Neural progenitor cell (in vitro differentiated cells): ENCODE results near the gene KLK7. TPM values are rescaled to one million over a fixed set of nuclear protein-coding genes. Genes with fewer than 3 reads are reported as not detected.

ENCODE experiments used
- DNase-seq: peaks from one replicate; pipeline ENCODE4 v3.0.0-alpha.2; 2016; ENCODE audit warnings: low spot score
- H2AFZ ChIP-seq: fragments of 200-600 bp; sonication (generic); replicated peaks from 2 replicates; pipeline ENCODE4 v1.6.1; 2016; ENCODE audit warnings: antibody characterized with exemption
- H3F3A ChIP-seq: fragments of 200-600 bp; sonication (generic); 2 replicates; pipeline ENCODE4 v1.6.1; 2016; ENCODE audit warnings: antibody characterized with exemption, low read depth
- H3K27ac ChIP-seq: fragments of 200-600 bp; sonication (generic); 2 replicates; pipeline ENCODE4 v1.5.1; 2016; ENCODE audit warnings: mild to moderate bottlenecking
- H3K27me3 ChIP-seq: fragments of 200-600 bp; sonication (generic); 2 replicates; pipeline ENCODE4 v1.6.1; 2016; ENCODE audit warnings: mild to moderate bottlenecking, moderate library complexity
- H3K36me3 ChIP-seq: fragments of 200-600 bp; sonication (generic); 2 replicates; pipeline ENCODE4 v1.5.1; 2016
- H3K4me1 ChIP-seq: fragments of 200-600 bp; sonication (generic); 2 replicates; pipeline ENCODE4 v1.6.1; 2016; ENCODE audit warnings: mixed run types
- H3K4me2 ChIP-seq: fragments of 200-600 bp; sonication (generic); 2 replicates; pipeline ENCODE4 v1.6.1; 2016
- H3K4me3 ChIP-seq: fragments of 200-600 bp; sonication (generic); 2 replicates; pipeline ENCODE4 v1.5.1; 2016
- H3K79me2 ChIP-seq: fragments of 200-600 bp; sonication (generic); 2 replicates; pipeline ENCODE4 v1.6.1; 2016; ENCODE audit warnings: low read depth
- H3K9ac ChIP-seq: fragments of 200-600 bp; sonication (generic); 2 replicates; pipeline ENCODE4 v1.6.1; 2016
- H3K9me3 ChIP-seq: fragments of 200-600 bp; sonication (generic); 2 replicates; pipeline ENCODE4 v1.5.1; 2016; ENCODE audit warnings: low read depth
- H4K20me1 ChIP-seq: fragments of 200-600 bp; sonication (generic); 2 replicates; pipeline ENCODE4 v1.6.1; 2016; ENCODE audit warnings: low read depth
- H3K27ac Mint-ChIP-seq: 3 replicates; pipeline ENCODE4 v1.8.0; 2021; ENCODE audit warnings: mixed read lengths
- H3K27me3 Mint-ChIP-seq: 2 replicates; pipeline ENCODE4 v1.8.0; 2022; ENCODE audit warnings: low read depth, mild to moderate bottlenecking, inconsistent platforms, moderate library complexity, mixed read lengths; ENCODE audit not compliant: insufficient read depth
- H3K36me3 Mint-ChIP-seq: 3 replicates; pipeline ENCODE4 v1.8.0; 2021; ENCODE audit warnings: mixed read lengths
- H3K4me1 Mint-ChIP-seq: 3 replicates; pipeline ENCODE4 v1.8.0; 2021; ENCODE audit warnings: mixed read lengths
- H3K4me3 Mint-ChIP-seq: 3 replicates; pipeline ENCODE4 v1.8.0; 2021; ENCODE audit warnings: mild to moderate bottlenecking, moderate library complexity, mixed read lengths
- H3K9me3 Mint-ChIP-seq: 3 replicates; pipeline ENCODE4 v1.8.0; 2020; ENCODE audit warnings: mixed read lengths
- CTCF ChIP-seq: fragments of 200-600 bp; sonication (generic); IDR thresholded peaks from 2 replicates; pipeline ENCODE4 v1.5.1; 2017; ENCODE audit warnings: antibody characterized with exemption, mild to moderate bottlenecking
- EZH2 ChIP-seq: fragments of 200-600 bp; sonication (generic); IDR thresholded peaks from 2 replicates; pipeline ENCODE4 v1.6.1; 2017; ENCODE audit warnings: antibody characterized with exemption, mild to moderate bottlenecking, moderate library complexity
- EZH2phosphoT487 ChIP-seq: fragments of 200-600 bp; sonication (generic); IDR thresholded peaks from 2 replicates; pipeline ENCODE4 v1.6.1; 2017; ENCODE audit warnings: antibody characterized with exemption
- total RNA-seq: library from RNA; depleted of rRNA; stranded (reverse); fragments of >200 nt; gene quantifications from 2 replicates; pipeline ENCODE4 v1.2.3, GENCODE V29; 2015; ENCODE audit warnings: low replicate concordance

Gene KLK7
- total RNA-seq, 1 donor from 2014 or later = 0.36 TPM

GRCh38 chr19:51022526-51022925 is 38.8 kb upstream of the KLK7 start:
- H3K27me3 Mint-ChIP-seq = peaks cover 41% of the 10 kb centered on the region
- H3K4me2 ChIP-seq = no peak overlapping the region
- TF ChIP-seq EZH2phosphoT487 = no peak
- no peak for TF ChIP-seq CTCF
- no peak for TF ChIP-seq EZH2

GRCh38 chr19:51020988-51021651 is 37.4 kb upstream of the KLK7 start:
- peaks cover 7% of the 10 kb centered on the region for H4K20me1 ChIP-seq
- no peak overlapping the region for H3K27ac ChIP-seq
- Mint-ChIP-seq H3K4me1 (peaks cover 7% of the 10 kb centered on the region), H3K4me3 (no peak overlapping the region), H3K36me3 (no peaks in the 10 kb centered on the region), H3K9me3 (peaks cover 10% of the 10 kb centered on the region), H3K27me3 (peaks cover 52% of the 10 kb centered on the region), H3K27ac (no peak overlapping the region)
- no peaks in the 10 kb centered on the region for H3K79me2 ChIP-seq
- H3K4me3 ChIP-seq = no peak overlapping the region
- peaks cover 27% of the 10 kb centered on the region for H3F3A ChIP-seq
- H3K36me3 ChIP-seq = no peaks in the 10 kb centered on the region
- DNase-seq = peak; percentile 74
- peak overlapping the region; percentile 94 for H2AFZ ChIP-seq
- H3K4me1 ChIP-seq = peaks cover 28% of the 10 kb centered on the region
- no peak overlapping the region for H3K9ac ChIP-seq
- no peaks in the 10 kb centered on the region for H3K9me3 ChIP-seq
- H3K27me3 ChIP-seq = peaks cover 48% of the 10 kb centered on the region
- TF ChIP-seq CTCF = peak; percentile 86
- TF ChIP-seq EZH2 = no peak
- no peak overlapping the region for H3K4me2 ChIP-seq

More at GRCh38 chr19:51022526-51022925, 38.8 kb upstream of the KLK7 start:
- Mint-ChIP-seq H3K27ac (no peak overlapping the region), H3K4me1 (peaks cover 6% of the 10 kb centered on the region), H3K9me3 (peaks cover 4% of the 10 kb centered on the region), H3K36me3 (no peaks in the 10 kb centered on the region), H3K4me3 (no peak overlapping the region)
- no peak overlapping the region for H3K4me3 ChIP-seq
- H3K4me1 ChIP-seq = peaks cover 38% of the 10 kb centered on the region
- H3K9me3 ChIP-seq = no peaks in the 10 kb centered on the region
- peaks cover 7% of the 10 kb centered on the region for H4K20me1 ChIP-seq
- H3F3A ChIP-seq = peaks cover 20% of the 10 kb centered on the region
- no peaks in the 10 kb centered on the region for H3K36me3 ChIP-seq
- H3K27ac ChIP-seq = no peak overlapping the region
- H3K27me3 ChIP-seq = peaks cover 34% of the 10 kb centered on the region
- H2AFZ ChIP-seq = no peak overlapping the region
- no peaks in the 10 kb centered on the region for H3K79me2 ChIP-seq
- DNase-seq = no peak
- H3K9ac ChIP-seq = no peak overlapping the region

GRCh38 chr19:51019544-51019925 is 35.8 kb upstream of the KLK7 start, which contains the start of gene KLK10:
TSS of gene KLK10 (minus strand) at chr19:51019709. CDS start at chr19:51019130, 579 bp downstream.
- Histone ChIP-seq H3K9me3 (no peaks in the 10 kb centered on the region), H3K27me3 (peaks cover 64% of the 10 kb centered on the region), H3K9ac (no peak within 1 kb of the TSS), H3K27ac (no peak within 1 kb of the TSS), H2AFZ (peak within 1 kb of the TSS; percentile 72), H3K36me3 (no peaks in the 10 kb centered on the region), H3K4me2 (peak within 1 kb of the TSS; percentile 90), H3F3A (peaks cover 27% of the 10 kb centered on the region), H4K20me1 (peaks cover 7% of the 10 kb centered on the region), H3K4me3 (peak within 1 kb of the TSS; percentile 49), H3K79me2 (no peaks in the 10 kb centered on the region), H3K4me1 (peaks cover 16% of the 10 kb centered on the region)
- TF ChIP-seq EZH2phosphoT487 = no peak
- no peak for TF ChIP-seq CTCF
- TF ChIP-seq EZH2 = no peak
- no peaks in the 10 kb centered on the region for H3K36me3 Mint-ChIP-seq
- H3K9me3 Mint-ChIP-seq = peaks cover 13% of the 10 kb centered on the region
- no peak within 1 kb of the TSS for H3K27ac Mint-ChIP-seq
- no peak for DNase-seq
- peaks cover 9% of the 10 kb centered on the region for H3K4me1 Mint-ChIP-seq
- peak within 1 kb of the TSS; percentile 78 for H3K4me3 Mint-ChIP-seq
- peaks cover 62% of the 10 kb centered on the region for H3K27me3 Mint-ChIP-seq
